Renal cortex interstitium (tissue), 15 donors: ENCODE data around the gene ARHGAP23. TPM values are rescaled to one million over a fixed set of nuclear protein-coding genes. Genes with fewer than 3 reads are reported as not detected.

Experiments used
- DNase-seq, 11 donors: peaks; one replicate each; pipeline ENCODE4 v3.0.0-alpha.2; 2013; ENCODE audit warnings: low read depth in 9 of 11, low spot score in 4 of 11; ENCODE audit errors: extremely low read depth in 1 of 11
- long read RNA-seq, 16 experiments: transcript quantifications; one replicate each; lab custom pipeline, GENCODE V29; 2026
- polyA plus RNA-seq, 3 donors: library from polyadenylated mRNA; unstranded; fragments of 120-200 nt; gene quantifications; one replicate each; pipeline ENCODE4 v1.2.1, GENCODE V29; 2013; ENCODE audit not compliant: insufficient read length in 3 of 3

The ARHGAP23 gene, protein sequence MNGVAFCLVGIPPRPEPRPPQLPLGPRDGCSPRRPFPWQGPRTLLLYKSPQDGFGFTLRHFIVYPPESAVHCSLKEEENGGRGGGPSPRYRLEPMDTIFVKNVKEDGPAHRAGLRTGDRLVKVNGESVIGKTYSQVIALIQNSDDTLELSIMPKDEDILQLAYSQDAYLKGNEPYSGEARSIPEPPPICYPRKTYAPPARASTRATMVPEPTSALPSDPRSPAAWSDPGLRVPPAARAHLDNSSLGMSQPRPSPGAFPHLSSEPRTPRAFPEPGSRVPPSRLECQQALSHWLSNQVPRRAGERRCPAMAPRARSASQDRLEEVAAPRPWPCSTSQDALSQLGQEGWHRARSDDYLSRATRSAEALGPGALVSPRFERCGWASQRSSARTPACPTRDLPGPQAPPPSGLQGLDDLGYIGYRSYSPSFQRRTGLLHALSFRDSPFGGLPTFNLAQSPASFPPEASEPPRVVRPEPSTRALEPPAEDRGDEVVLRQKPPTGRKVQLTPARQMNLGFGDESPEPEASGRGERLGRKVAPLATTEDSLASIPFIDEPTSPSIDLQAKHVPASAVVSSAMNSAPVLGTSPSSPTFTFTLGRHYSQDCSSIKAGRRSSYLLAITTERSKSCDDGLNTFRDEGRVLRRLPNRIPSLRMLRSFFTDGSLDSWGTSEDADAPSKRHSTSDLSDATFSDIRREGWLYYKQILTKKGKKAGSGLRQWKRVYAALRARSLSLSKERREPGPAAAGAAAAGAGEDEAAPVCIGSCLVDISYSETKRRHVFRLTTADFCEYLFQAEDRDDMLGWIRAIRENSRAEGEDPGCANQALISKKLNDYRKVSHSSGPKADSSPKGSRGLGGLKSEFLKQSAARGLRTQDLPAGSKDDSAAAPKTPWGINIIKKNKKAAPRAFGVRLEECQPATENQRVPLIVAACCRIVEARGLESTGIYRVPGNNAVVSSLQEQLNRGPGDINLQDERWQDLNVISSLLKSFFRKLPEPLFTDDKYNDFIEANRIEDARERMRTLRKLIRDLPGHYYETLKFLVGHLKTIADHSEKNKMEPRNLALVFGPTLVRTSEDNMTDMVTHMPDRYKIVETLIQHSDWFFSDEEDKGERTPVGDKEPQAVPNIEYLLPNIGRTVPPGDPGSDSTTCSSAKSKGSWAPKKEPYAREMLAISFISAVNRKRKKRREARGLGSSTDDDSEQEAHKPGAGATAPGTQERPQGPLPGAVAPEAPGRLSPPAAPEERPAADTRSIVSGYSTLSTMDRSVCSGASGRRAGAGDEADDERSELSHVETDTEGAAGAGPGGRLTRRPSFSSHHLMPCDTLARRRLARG (N-terminal part only)
- 10 to 100 TPM; 51.3 to 60.8 (median 53.2) TPM for polyA plus RNA-seq
- long read RNA-seq, donor 1, partial matches to known transcripts = 0 of 8 reads
- long read RNA-seq, donor 1, other reads (novel, unspliced or antisense) = 8 of 8 reads
- long read RNA-seq, donor 2, partial matches to known transcripts = 0 of 9 reads
- long read RNA-seq, donor 2, other reads (novel, unspliced or antisense) = 7 of 9 reads
- long read RNA-seq, donor 3, partial matches to known transcripts = 22 of 24 reads
- long read RNA-seq, donor 3, other reads (novel, unspliced or antisense) = 0 of 24 reads
- long read RNA-seq, donor 4 = 0 reads
- long read RNA-seq, donor 5 = 0 reads
- long read RNA-seq, donor 6, partial matches to known transcripts = 9 of 11 reads
- long read RNA-seq, donor 6, other reads (novel, unspliced or antisense) = 0 of 11 reads
- long read RNA-seq, donor 7, partial matches to known transcripts = 0 of 5 reads
- long read RNA-seq, donor 7, other reads (novel, unspliced or antisense) = 5 of 5 reads
- long read RNA-seq, donor 8 = 0 reads
- long read RNA-seq, donor 9, partial matches to known transcripts = 16 of 17 reads
- long read RNA-seq, donor 9, other reads (novel, unspliced or antisense) = 0 of 17 reads
- long read RNA-seq, donor 10, partial matches to known transcripts = 0 of 1 reads
- long read RNA-seq, donor 10, other reads (novel, unspliced or antisense) = 0 of 1 reads
- long read RNA-seq, donor 11, partial matches to known transcripts = 6 of 6 reads
- long read RNA-seq, donor 11, other reads (novel, unspliced or antisense) = 0 of 6 reads
- long read RNA-seq, donor 12, partial matches to known transcripts = 0 of 5 reads
- long read RNA-seq, donor 12, other reads (novel, unspliced or antisense) = 5 of 5 reads
- long read RNA-seq, donor 13 = 0 reads
- long read RNA-seq, donor 14, partial matches to known transcripts = 6 of 6 reads
- long read RNA-seq, donor 14, other reads (novel, unspliced or antisense) = 0 of 6 reads
- long read RNA-seq, donor 15, partial matches to known transcripts = 0 of 1 reads
- long read RNA-seq, donor 15, other reads (novel, unspliced or antisense) = 0 of 1 reads
- long read RNA-seq, donor 16, full-length matches to known transcripts = 2 of 39 reads
- long read RNA-seq, donor 16, partial matches to known transcripts = 26 of 39 reads
- long read RNA-seq, donor 16, other reads (novel, unspliced or antisense) = 11 of 39 reads

DNA sequence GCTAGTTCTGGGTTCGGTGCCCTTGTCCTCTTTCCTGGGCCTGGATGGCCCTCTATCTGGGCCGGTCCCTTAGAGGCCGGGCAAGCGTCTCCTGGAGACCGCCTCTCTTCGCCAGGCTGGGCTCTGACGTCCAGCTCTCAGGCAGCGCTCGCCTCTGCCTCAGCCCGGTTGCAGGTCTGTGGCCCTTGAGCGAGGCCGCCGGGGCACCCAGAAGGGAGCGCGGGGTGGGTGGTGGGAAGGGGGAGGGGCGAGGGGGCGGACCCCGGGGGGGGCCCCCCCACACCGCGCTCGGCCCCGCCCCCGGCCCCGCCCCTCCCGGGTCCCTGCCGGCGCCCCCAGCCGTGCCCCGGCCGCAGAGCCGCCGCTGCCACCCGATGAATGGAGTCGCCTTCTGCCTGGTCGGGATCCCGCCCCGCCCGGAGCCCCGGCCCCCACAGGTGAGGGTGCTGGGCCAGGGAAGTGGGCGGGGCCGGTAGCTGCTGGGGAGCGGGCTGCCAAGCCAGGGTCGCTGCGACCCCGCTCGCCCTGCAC, at the start of gene ARHGAP23:
Gene ARHGAP23 (plus strand): TSS at position 353 of the 531 bp plus-strand sequence. CDS start 22 bp downstream, at position 375.
- no peak for DNase-seq

- DNase-seq = no peak
Measured at GRCh38 chr17:38379448-38379847, 48.8 kb upstream of the ARHGAP23 start.

GRCh38 chr17:38395090-38395489, 33.2 kb upstream of the ARHGAP23 start:
- no peak for DNase-seq

DNA sequence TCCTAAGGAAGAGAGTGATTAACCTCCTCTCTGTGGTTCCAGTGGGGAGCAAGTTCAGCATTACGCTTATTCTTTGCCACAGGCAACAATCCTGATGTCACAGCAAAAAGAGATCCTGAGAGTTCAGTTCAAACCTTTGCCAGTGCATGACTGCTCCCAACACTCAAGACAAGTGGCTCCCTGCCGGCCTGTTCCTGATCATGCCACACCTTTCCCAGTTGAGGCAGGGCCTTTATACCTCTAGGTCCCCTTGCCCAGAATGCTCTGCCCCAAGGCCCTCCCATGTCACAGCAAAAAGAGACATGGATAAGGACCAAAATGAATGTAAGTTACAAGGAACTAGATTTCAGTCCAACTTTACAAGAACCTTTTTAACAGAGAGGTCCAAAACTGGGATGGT, 31.0 kb upstream of the ARHGAP23 start:
- DNase-seq = no peak

DNA sequence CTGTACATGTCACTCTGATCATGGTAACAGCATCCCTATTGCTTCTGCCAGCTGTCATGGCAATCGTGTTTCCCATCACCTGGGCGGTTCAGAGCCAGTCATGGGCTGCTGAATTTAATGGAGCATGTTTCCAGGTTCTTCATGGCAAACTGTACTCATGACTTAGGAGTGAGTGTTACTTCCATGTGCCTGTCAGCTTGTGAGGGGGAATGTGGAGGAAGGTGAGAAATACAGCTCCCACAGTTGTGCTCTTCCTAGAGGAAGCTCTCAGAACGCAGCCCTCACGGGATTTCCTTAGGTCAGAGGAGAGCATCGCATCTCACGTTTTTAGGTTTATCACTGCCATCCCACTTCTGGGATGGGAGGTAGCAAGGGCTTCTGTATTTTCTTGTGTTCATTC, 28.0 kb upstream of the ARHGAP23 start:
- no peak for DNase-seq

- no peak for DNase-seq
Measured at GRCh38 chr17:38401459-38401858, 26.8 kb upstream of the ARHGAP23 start.

DNA sequence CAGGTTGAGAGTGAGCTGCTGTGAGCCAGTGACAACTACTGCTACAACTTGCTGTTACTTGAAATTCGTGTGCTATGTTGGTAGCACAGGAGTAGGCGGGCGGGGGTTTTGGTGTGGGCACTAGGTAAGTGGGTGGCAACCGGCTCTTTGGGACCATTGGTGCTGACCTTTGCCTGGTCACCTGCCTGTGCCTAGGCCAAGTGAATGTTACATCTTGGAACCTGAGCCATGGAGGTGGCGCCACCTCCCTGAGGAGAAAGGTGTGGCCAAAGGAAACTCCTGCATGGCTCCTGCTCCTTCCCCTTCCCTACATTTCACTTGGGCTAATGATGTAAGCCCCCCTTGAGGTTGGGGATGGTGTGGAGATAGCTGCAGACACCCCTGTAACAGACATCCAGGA, 25.4 kb upstream of the ARHGAP23 start:
- DNase-seq = no peak

DNA sequence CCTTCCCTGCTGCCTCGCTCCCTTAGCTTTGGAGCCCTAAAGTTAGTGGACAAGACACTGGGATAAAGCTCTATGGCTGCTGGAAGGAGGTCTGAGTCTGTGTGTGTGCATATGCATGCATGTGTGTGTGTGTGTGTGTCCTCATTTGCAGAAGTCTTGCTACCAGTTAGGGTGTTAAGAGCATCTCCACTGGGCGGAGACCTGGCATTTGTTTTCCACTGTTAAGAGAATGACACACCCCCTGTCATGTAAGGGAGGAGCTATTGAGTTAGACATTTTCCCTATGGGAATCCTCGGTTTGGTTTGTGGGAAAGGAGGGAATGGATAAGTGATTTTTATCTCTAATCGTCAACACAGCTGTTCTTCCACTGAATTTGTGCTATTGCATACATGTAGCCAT, 24.8 kb upstream of the ARHGAP23 start:
- no peak for DNase-seq

- DNase-seq = no peak
Measured at GRCh38 chr17:38404174-38404943, 23.9 kb upstream of the ARHGAP23 start.

- no peak for DNase-seq
Measured at GRCh38 chr17:38405654-38406053, 22.6 kb upstream of the ARHGAP23 start.

DNA sequence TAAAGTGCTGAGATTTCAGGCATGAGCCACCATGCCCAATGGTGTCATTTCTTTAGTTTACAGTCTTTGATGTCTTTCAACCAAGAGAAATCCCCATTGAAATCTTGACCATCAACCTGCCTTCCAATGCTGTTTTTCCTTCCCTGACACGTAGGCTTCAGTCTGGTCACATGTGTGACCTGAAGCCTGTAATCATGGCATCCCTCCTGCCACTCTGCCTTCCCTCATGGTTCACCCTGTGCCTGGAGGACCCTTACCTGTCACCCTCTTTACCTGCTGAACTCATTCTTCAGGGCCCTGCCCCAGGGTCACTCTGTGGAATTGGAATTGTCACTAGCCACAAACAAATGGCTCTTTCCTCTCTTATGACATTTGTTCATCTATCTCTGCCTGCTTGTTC, 18.1 kb upstream of the ARHGAP23 start:
- no peak for DNase-seq

- no peak for DNase-seq
Measured at GRCh38 chr17:38415250-38416194, 12.7 kb upstream of the ARHGAP23 start.

GRCh38 chr17:38416840-38417209, 11.4 kb upstream of the ARHGAP23 start:
- DNase-seq = no peak

DNA sequence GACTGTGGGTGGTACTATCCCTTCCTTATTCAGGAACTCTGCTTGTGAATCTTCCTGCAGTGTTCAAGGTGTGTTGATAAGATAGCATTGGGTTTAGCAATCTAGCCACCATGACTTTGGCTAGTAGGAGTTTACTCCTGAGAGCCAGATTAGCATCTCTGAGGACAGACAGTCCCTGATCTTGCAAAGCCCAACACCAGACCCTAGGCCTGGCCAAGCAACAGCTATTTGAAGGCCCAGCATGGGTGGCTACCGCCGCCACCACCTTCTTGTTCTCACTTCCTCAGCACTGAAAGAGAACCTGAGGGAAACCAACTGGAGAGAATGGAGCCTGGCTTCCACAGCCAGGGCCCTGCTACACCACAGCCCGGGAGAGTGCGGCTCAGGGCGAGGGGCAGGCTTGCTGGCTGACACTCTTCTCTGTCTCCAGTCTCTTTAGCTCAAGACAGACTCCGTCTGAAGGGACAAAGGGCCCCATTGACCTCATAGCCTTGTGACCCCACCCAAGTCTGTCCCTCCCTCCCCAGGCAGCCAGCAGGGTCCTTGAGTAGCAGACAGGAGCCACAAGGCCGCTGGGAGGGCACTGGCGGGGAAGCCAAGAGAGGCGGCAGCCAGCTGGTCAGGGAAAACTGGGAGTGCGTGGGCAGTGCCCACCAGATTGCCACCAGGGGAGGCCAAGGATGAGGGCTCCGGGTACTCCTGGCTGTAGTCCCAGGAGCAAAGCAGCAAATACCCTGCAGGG, 10.9 kb upstream of the ARHGAP23 start:
- DNase-seq = no peak
